Measurements from ENCODE around the gene PNMA6F.

DNA sequence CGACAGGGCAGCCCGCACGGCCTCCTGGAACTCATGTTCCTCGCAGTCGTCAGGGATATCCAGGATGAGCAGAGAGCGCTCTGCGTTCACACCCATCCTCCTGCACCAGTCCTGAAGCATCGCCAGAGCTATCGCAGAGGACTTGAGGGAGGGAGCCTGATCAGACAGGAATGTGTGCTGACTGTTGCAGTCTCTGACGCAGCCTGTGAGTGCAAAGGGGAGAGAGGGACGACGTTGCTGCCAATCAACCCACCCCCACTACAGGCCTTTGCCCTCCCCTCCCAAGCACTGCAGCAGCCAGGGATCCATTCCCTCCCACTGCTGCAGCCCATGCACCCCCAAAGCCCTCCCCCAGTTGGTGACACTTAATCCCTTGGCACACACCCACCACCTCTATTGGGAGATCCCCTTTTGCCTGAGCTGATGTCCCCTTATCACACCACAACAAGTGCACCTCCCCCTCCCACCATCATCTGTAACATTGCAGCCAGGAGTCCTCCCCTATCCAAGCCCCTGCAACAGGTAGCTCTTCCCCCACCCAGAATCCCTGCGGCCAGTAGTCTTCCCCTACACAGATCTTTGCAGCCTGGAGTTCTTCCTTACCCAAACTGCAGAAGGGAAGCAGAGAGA, 897 bp downstream of the PNMA6F start:
- TF ChIP-seq, protein P1, sequence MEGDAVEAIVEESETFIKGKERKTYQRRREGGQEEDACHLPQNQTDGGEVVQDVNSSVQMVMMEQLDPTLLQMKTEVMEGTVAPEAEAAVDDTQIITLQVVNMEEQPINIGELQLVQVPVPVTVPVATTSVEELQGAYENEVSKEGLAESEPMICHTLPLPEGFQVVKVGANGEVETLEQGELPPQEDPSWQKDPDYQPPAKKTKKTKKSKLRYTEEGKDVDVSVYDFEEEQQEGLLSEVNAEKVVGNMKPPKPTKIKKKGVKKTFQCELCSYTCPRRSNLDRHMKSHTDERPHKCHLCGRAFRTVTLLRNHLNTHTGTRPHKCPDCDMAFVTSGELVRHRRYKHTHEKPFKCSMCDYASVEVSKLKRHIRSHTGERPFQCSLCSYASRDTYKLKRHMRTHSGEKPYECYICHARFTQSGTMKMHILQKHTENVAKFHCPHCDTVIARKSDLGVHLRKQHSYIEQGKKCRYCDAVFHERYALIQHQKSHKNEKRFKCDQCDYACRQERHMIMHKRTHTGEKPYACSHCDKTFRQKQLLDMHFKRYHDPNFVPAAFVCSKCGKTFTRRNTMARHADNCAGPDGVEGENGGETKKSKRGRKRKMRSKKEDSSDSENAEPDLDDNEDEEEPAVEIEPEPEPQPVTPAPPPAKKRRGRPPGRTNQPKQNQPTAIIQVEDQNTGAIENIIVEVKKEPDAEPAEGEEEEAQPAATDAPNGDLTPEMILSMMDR (IDR thresholded peaks at IDR 0.05; ENCODE audit: low read length): no peak
- TF ChIP-seq EZH2 (IDR thresholded peaks at IDR 0.05; ENCODE audit: borderline replicate concordance, low read length): no peak

Measured in OCI-LY1 (cell line).